ENCODE measurements around the gene RPS29. TPM values are rescaled to one million over a fixed set of nuclear protein-coding genes. Genes with fewer than 3 reads are reported as not detected.

RPS29 gene
- polyA plus RNA-seq, 1 of the 3 experiments (the other 2 are of a cell fraction), result 11,220 TPM

- peak; percentile 82 for TF ChIP-seq YY1 (IDR thresholded peaks at IDR 0.05; ENCODE audit: low read depth)
- TF ChIP-seq NFIC (IDR thresholded peaks at IDR 0.05; ENCODE audit: borderline replicate concordance), result no peak
- peak; percentile 45 for TF ChIP-seq CTCF (IDR thresholded peaks at IDR 0.05)
- peak; percentile 28; the same call in 1 of the 2 replicates for TF ChIP-seq RXRA (IDR thresholded peaks at IDR 0.05; ENCODE audit: borderline replicate concordance, low read depth)
- no peak for TF ChIP-seq GATA2 (CRISPR knock-in tag; IDR thresholded peaks at IDR 0.05)
- 0 out of 2 replicates have a peak, but pooled peaks have one; percentile 40 for TF ChIP-seq SIN3A (IDR thresholded peaks at IDR 0.05; ENCODE audit: borderline replicate concordance, low read depth, low read length)
- no peak for TF ChIP-seq FOXJ3 (CRISPR knock-in tag; IDR thresholded peaks at IDR 0.05)
- no peak for TF ChIP-seq EZH2phosphoT487 (IDR thresholded peaks at IDR 0.05; ENCODE audit: borderline replicate concordance, low read depth)
- TF ChIP-seq TCF12 (IDR thresholded peaks at IDR 0.05), result no peak
- peak; percentile 93 for TF ChIP-seq TAF1 (IDR thresholded peaks at IDR 0.05; ENCODE audit: borderline replicate concordance, low read depth, low read length)
- no peak; the same call in 1 of the 2 replicates for TF ChIP-seq FOSL2 (IDR thresholded peaks at IDR 0.05; ENCODE audit: borderline replicate concordance, low read depth)
- TF ChIP-seq FOXM1 (IDR thresholded peaks at IDR 0.05; ENCODE audit: low read depth), result no peak
- no peak for TF ChIP-seq SMC3 (IDR thresholded peaks at IDR 0.05; ENCODE audit: low read depth, low read length)
- no peak for TF ChIP-seq MEF2A (IDR thresholded peaks at IDR 0.05; ENCODE audit: borderline replicate concordance, low read depth)
- peak; percentile 99 for TF ChIP-seq PBX3 (IDR thresholded peaks at IDR 0.05)
- TF ChIP-seq REST (IDR thresholded peaks at IDR 0.05; ENCODE audit: low read depth, low read length), result peak; percentile 61
- TF ChIP-seq JUND (IDR thresholded peaks at IDR 0.05), result 0 out of 2 replicates have a peak, but pooled peaks have one; percentile 16
- peak; percentile 84 for TF ChIP-seq GABPA (IDR thresholded peaks at IDR 0.05; ENCODE audit: low read depth)
- no peak for TF ChIP-seq NRF1 (IDR thresholded peaks at IDR 0.05; ENCODE audit: low read depth, low read length)
- peak; percentile 93 for TF ChIP-seq ELF1 (IDR thresholded peaks at IDR 0.05)
Observed at GRCh38 chr14:49620182-49621113, 34.3 kb upstream of the RPS29 start, which contains the start of the genes MGAT2 and RPL36AL (continued).
